GM18508 (cell line): ENCODE data around the gene ANKRD18A.
"Not testable (repeated sequence)": the region's sequence is repeated elsewhere in the genome, so short reads cannot be mapped to it uniquely, and the experiment has no call there.

ENCODE experiments used
- ATAC-seq: cut with Tn5 transposase; IDR thresholded peaks from one replicate; pipeline ENCODE4 v1.9.1; 2021; ENCODE audit warnings: moderate number of reproducible peaks; ENCODE audit not compliant: insufficient read depth, unreplicated experiment

Gene ANKRD18A

GRCh38 chr9:38634315-38634714, 13.9 kb upstream of the ANKRD18A start:
- ATAC-seq = no peak

GRCh38 chr9:38629511-38629910, 9.1 kb upstream of the ANKRD18A start:
- ATAC-seq = no peak

GRCh38 chr9:38626006-38626405, 5.6 kb upstream of the ANKRD18A start:
- no peak for ATAC-seq

GRCh38 chr9:38622951-38623350, 2.6 kb upstream of the ANKRD18A start:
- no peak for ATAC-seq

GRCh38 chr9:38622288-38622674, 1.9 kb upstream of the ANKRD18A start:
- ATAC-seq = no peak

- no peak for ATAC-seq
Observed at GRCh38 chr9:38621434-38622287, 1.3 kb upstream of the ANKRD18A start.

- no peak for ATAC-seq
Observed at GRCh38 chr9:38619556-38620447, 594 bp downstream of the ANKRD18A start.

- not testable (repeated sequence) for ATAC-seq
Observed at GRCh38 chr9:38598029-38598745, 22.2 kb downstream of the ANKRD18A start.

GRCh38 chr9:38595117-38595516, 25.3 kb downstream of the ANKRD18A start:
- ATAC-seq = not testable (repeated sequence)

- ATAC-seq = not testable (repeated sequence)
Observed at GRCh38 chr9:38591346-38592063, 28.9 kb downstream of the ANKRD18A start.

- not testable (repeated sequence) for ATAC-seq
Observed at GRCh38 chr9:38583765-38584164, 36.6 kb downstream of the ANKRD18A start.

- not testable (repeated sequence) for ATAC-seq
Observed at GRCh38 chr9:38580112-38580511, 40.3 kb downstream of the ANKRD18A start.

- ATAC-seq = not testable (repeated sequence)
Observed at GRCh38 chr9:38576181-38576580, 44.2 kb downstream of the ANKRD18A start.

GRCh38 chr9:38566048-38566447, 54.3 kb downstream of the ANKRD18A start:
- ATAC-seq = not testable (repeated sequence)

- not testable (repeated sequence) for ATAC-seq
Observed at GRCh38 chr9:38565178-38565577, 55.2 kb downstream of the ANKRD18A start.

GRCh38 chr9:38563911-38564310, 56.5 kb downstream of the ANKRD18A start:
- ATAC-seq = not testable (repeated sequence)

- not testable (repeated sequence) for ATAC-seq
Observed at GRCh38 chr9:38561134-38561533, 59.3 kb downstream of the ANKRD18A start.

- not testable (repeated sequence) for ATAC-seq
Observed at GRCh38 chr9:38559172-38559571, 61.2 kb downstream of the ANKRD18A start.

- not testable (repeated sequence) for ATAC-seq
Observed at GRCh38 chr9:38557746-38558145, 62.6 kb downstream of the ANKRD18A start.

- not testable (repeated sequence) for ATAC-seq
Observed at GRCh38 chr9:38554966-38555365, 65.4 kb downstream of the ANKRD18A start.
